HepG2 (cell line): ENCODE data around the gene SVOP. TPM values are rescaled to one million over a fixed set of nuclear protein-coding genes. Genes with fewer than 3 reads are reported as not detected.
A peak's percentile ranks its signal among the peaks of the same experiment; 100 is the strongest.

Source experiments
- AHR ChIP-seq: IDR thresholded peaks from 2 replicates; pipeline ENCODE4 v1.6.1; 2018; ENCODE audit warnings: missing genetic modification reagents, missing compliant biosample characterization
- ARHGAP35 ChIP-seq: sonication (generic); formaldehyde crosslinking; IDR thresholded peaks from 2 replicates; pipeline ENCODE4 v1.9.0; 2022; ENCODE audit warnings: mild to moderate bottlenecking, inconsistent platforms, moderate library complexity, missing genetic modification reagents, borderline replicate concordance
- ARNT2 ChIP-seq: sonication (generic); formaldehyde crosslinking; IDR thresholded peaks from 2 replicates; pipeline ENCODE4 v1.8.0; 2022; ENCODE audit warnings: mild to moderate bottlenecking, low read depth, missing genetic modification reagents, moderate library complexity
- ATAD3A ChIP-seq: sonication (generic); formaldehyde crosslinking; IDR thresholded peaks from 2 replicates; pipeline ENCODE4 v1.4.0; 2020; ENCODE audit warnings: missing genetic modification reagents
- CEBPG ChIP-seq: IDR thresholded peaks from 2 replicates; pipeline ENCODE4 v1.6.1; 2016
- FOXO1 ChIP-seq: sonication (generic); formaldehyde crosslinking; IDR thresholded peaks from 2 replicates; pipeline ENCODE4 v1.4.0; 2020; ENCODE audit warnings: missing genetic modification reagents
- HNRNPK ChIP-seq: fragments of 200-400 bp; formaldehyde crosslinking; IDR thresholded peaks from 2 replicates; pipeline ENCODE4 v1.6.1; 2018; ENCODE audit warnings: low read length, low read depth, moderate library complexity, mild to moderate bottlenecking; ENCODE audit not compliant: poor library complexity, severe bottlenecking
- IKZF1 ChIP-seq: fragments of 450-650 bp; IDR thresholded peaks from 2 replicates; pipeline ENCODE4 v1.7.1; 2016
- PAF1 ChIP-seq: IDR thresholded peaks from 2 replicates; pipeline ENCODE4 v1.6.1; 2016; ENCODE audit warnings: missing genetic modification reagents, missing compliant biosample characterization
- PRMT3 ChIP-seq: sonication (generic); formaldehyde crosslinking; IDR thresholded peaks from 2 replicates; pipeline ENCODE4 v1.8.1; 2022; ENCODE audit warnings: low read depth, mild to moderate bottlenecking, moderate library complexity, missing genetic modification reagents, borderline replicate concordance
- RFX1 ChIP-seq: fragments of 450-650 bp; IDR thresholded peaks from 2 replicates; pipeline ENCODE4 v1.6.1; 2017
- SATB2 ChIP-seq: sonication (generic); formaldehyde crosslinking; IDR thresholded peaks from 2 replicates; pipeline ENCODE4 v1.5.0; 2020; ENCODE audit warnings: missing genetic modification reagents
- SMAD3 ChIP-seq: sonication (generic); formaldehyde crosslinking; IDR thresholded peaks from 2 replicates; pipeline ENCODE4 v1.4.0; 2020; ENCODE audit warnings: missing genetic modification reagents
- SRSF4 ChIP-seq: fragments of 200-400 bp; formaldehyde crosslinking; IDR thresholded peaks from one replicate; pipeline ENCODE4 v1.6.1; 2018; ENCODE audit warnings: mild to moderate bottlenecking, low read depth, low read length, moderate library complexity; ENCODE audit not compliant: poor library complexity, severe bottlenecking
- SRY ChIP-seq: sonication (generic); formaldehyde crosslinking; IDR thresholded peaks from 2 replicates; pipeline ENCODE4 v1.8.0; 2022; ENCODE audit warnings: mild to moderate bottlenecking, missing genetic modification reagents
- TARDBP ChIP-seq: sonication (generic); formaldehyde crosslinking; IDR thresholded peaks from 2 replicates; pipeline ENCODE4 v1.8.0; 2022; ENCODE audit warnings: mild to moderate bottlenecking, missing genetic modification reagents
- ZFP1 ChIP-seq: IDR thresholded peaks from 2 replicates; pipeline ENCODE4 v1.6.1; 2016
- ZFP37 ChIP-seq: sonication (generic); formaldehyde crosslinking; IDR thresholded peaks from 2 replicates; pipeline ENCODE4 v1.4.0; 2020; ENCODE audit warnings: missing genetic modification reagents, borderline replicate concordance
- ZNF207 ChIP-seq: fragments of 450-650 bp; IDR thresholded peaks from 2 replicates; pipeline ENCODE4 v1.6.1; 2016; ENCODE audit warnings: antibody characterized with exemption, borderline replicate concordance
- ZNF446 ChIP-seq: sonication (generic); formaldehyde crosslinking; IDR thresholded peaks from 2 replicates; pipeline ENCODE4 v1.5.0; 2020; ENCODE audit warnings: mild to moderate bottlenecking, missing genetic modification reagents
- ZNF672 ChIP-seq: sonication (generic); formaldehyde crosslinking; IDR thresholded peaks from 2 replicates; pipeline ENCODE4 v1.8.1; 2022; ENCODE audit warnings: missing genetic modification reagents
- ZNF891 ChIP-seq: sonication (generic); formaldehyde crosslinking; IDR thresholded peaks from 2 replicates; pipeline ENCODE4 v1.5.0; 2020; ENCODE audit warnings: mild to moderate bottlenecking, missing genetic modification reagents
- ZSCAN12 ChIP-seq: sonication (generic); formaldehyde crosslinking; IDR thresholded peaks from 2 replicates; pipeline ENCODE4 v1.9.0; 2021; ENCODE audit warnings: mild to moderate bottlenecking, missing genetic modification reagents
- polyA plus RNA-seq, 8 experiments: library from polyadenylated mRNA; depleted of rRNA in 3 of 8; stranded (reverse) in 7 of 8; unstranded in 1 of 8; fragments of >200 nt; fragmentation: Illumina TruSeq in 4 of 8; extraction: Trizol in 4 of 8; gene quantifications; 2 replicates each; pipeline versions ENCODE4 v1.2.1 to v1.2.3, GENCODE V29; 2011 to 2016; ENCODE audit warnings: low read depth in 4 of 8, missing spikeins in 1 of 8, mixed read lengths in 1 of 8; ENCODE audit not compliant: insufficient read depth in 1 of 8
- total RNA-seq, 5 experiments: library from RNA; depleted of rRNA; stranded (reverse); fragments of >200 nt; fragmentation: Illumina TruSeq; extraction: Trizol; gene quantifications; 2 replicates each; pipeline ENCODE4 v1.2.3, GENCODE V29; 2016; ENCODE audit warnings: low read depth in 1 of 5
- TF ChIP-seq, protein P1 (sequence below): IDR thresholded peaks from 2 replicates; pipeline ENCODE4 v1.6.1; 2016; ENCODE audit warnings: control low read depth
- TF ChIP-seq, protein P2 (sequence below): sonication (generic); formaldehyde crosslinking; IDR thresholded peaks from 2 replicates; pipeline ENCODE4 v1.4.0; 2020; ENCODE audit warnings: missing genetic modification reagents
- TF ChIP-seq, protein P3 (sequence below): sonication (generic); formaldehyde crosslinking; IDR thresholded peaks from 2 replicates; pipeline ENCODE4 v1.5.0; 2020; ENCODE audit warnings: mild to moderate bottlenecking, missing genetic modification reagents
- TF ChIP-seq, protein P4 (sequence below): sonication (generic); IDR thresholded peaks from 2 replicates; pipeline ENCODE4 v1.6.1; 2016; ENCODE audit warnings: low read depth, borderline replicate concordance

The SVOP gene
- total and polyA plus RNA-seq, 2 of the 13 experiments (the other 11 are each of a cell fraction or from before 2014, with no cell fraction given), result not detected

DNA sequence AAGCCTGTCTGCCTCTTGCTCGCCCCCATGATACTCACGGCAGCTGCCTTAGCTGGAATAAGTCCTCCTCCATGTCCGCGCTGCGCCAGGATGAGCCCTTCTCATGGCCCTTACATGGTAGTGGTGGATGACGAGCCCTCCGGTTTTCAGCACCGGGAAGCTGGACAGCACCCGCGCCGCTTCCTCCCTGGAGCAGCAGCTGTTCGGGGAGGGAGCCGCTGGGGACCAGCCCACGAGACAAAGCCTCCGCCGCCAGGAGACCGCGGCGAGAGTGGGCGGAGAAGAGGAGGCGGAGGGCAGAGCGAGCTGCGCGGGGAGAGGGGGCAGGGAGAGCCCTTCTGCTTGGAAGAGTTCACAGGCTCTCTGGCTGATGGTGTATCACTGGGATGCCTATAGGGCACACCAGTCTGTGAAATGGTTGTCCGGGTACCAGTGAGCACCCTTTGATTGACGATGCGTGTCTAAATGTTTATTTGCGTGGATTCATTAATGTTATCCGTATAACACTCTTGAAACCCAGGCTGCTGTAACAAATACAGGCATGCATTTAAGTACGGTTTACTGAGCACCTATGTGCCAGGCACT, at the start of gene SVOP (continued):
- TF ChIP-seq ARHGAP35 (CRISPR knock-in tag), result no peak; the same call in 1 of the 2 replicates
- TF ChIP-seq IKZF1, result no peak
- no peak for TF ChIP-seq PAF1
- TF ChIP-seq ZFP37 (CRISPR knock-in tag), result peak; percentile 97
- no peak; the same call in 1 of the 2 replicates for TF ChIP-seq CEBPG
- TF ChIP-seq SATB2, result peak; percentile 81; the same call in 1 of the 2 replicates
- TF ChIP-seq SMAD3 (CRISPR knock-in tag), result peak; percentile 92; the same call in 1 of the 2 replicates
- TF ChIP-seq, protein P1, sequence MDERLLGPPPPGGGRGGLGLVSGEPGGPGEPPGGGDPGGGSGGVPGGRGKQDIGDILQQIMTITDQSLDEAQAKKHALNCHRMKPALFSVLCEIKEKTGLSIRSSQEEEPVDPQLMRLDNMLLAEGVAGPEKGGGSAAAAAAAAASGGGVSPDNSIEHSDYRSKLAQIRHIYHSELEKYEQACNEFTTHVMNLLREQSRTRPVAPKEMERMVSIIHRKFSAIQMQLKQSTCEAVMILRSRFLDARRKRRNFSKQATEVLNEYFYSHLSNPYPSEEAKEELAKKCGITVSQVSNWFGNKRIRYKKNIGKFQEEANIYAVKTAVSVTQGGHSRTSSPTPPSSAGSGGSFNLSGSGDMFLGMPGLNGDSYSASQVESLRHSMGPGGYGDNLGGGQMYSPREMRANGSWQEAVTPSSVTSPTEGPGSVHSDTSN (CRISPR knock-in tag), result no peak
- TF ChIP-seq ATAD3A (CRISPR knock-in tag), result 0 out of 2 replicates have a peak, but pooled peaks have one; percentile 70
- peak; percentile 83 for TF ChIP-seq ARNT2 (CRISPR knock-in tag)
- peak; percentile 98 for TF ChIP-seq AHR
- TF ChIP-seq ZNF207, result no peak
- peak; percentile 47; the same call in 1 of the 2 replicates for TF ChIP-seq ZFP1 (CRISPR knock-in tag)
- TF ChIP-seq ZNF891, result peak; percentile 94
- no peak; the same call in 1 of the 2 replicates for TF ChIP-seq PRMT3
- no peak for TF ChIP-seq SRSF4
- peak; percentile 17 for TF ChIP-seq HNRNPK
- TF ChIP-seq, protein P2, sequence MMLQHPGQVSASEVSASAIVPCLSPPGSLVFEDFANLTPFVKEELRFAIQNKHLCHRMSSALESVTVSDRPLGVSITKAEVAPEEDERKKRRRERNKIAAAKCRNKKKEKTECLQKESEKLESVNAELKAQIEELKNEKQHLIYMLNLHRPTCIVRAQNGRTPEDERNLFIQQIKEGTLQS (CRISPR knock-in tag), result 0 out of 2 replicates have a peak, but pooled peaks have one; percentile 62
- TF ChIP-seq TARDBP (CRISPR knock-in tag), result peak; percentile 60
- peak; percentile 72 for TF ChIP-seq FOXO1 (CRISPR knock-in tag)
- TF ChIP-seq RFX1, result no peak
- TF ChIP-seq SRY, result peak; percentile 95
- TF ChIP-seq ZNF672 (CRISPR knock-in tag), result no peak
- peak; percentile 97 for TF ChIP-seq ZSCAN12
- TF ChIP-seq, protein P3, sequence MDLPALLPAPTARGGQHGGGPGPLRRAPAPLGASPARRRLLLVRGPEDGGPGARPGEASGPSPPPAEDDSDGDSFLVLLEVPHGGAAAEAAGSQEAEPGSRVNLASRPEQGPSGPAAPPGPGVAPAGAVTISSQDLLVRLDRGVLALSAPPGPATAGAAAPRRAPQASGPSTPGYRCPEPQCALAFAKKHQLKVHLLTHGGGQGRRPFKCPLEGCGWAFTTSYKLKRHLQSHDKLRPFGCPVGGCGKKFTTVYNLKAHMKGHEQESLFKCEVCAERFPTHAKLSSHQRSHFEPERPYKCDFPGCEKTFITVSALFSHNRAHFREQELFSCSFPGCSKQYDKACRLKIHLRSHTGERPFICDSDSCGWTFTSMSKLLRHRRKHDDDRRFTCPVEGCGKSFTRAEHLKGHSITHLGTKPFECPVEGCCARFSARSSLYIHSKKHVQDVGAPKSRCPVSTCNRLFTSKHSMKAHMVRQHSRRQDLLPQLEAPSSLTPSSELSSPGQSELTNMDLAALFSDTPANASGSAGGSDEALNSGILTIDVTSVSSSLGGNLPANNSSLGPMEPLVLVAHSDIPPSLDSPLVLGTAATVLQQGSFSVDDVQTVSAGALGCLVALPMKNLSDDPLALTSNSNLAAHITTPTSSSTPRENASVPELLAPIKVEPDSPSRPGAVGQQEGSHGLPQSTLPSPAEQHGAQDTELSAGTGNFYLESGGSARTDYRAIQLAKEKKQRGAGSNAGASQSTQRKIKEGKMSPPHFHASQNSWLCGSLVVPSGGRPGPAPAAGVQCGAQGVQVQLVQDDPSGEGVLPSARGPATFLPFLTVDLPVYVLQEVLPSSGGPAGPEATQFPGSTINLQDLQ, result 0 out of 2 replicates have a peak, but pooled peaks have one; percentile 39
- TF ChIP-seq, protein P4, sequence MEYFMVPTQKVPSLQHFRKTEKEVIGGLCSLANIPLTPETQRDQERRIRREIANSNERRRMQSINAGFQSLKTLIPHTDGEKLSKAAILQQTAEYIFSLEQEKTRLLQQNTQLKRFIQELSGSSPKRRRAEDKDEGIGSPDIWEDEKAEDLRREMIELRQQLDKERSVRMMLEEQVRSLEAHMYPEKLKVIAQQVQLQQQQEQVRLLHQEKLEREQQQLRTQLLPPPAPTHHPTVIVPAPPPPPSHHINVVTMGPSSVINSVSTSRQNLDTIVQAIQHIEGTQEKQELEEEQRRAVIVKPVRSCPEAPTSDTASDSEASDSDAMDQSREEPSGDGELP, result peak; percentile 97
- TF ChIP-seq ZNF446 (CRISPR knock-in tag), result peak; percentile 88; the same call in 1 of the 2 replicates
